Neural progenitor cell (in vitro differentiated cells): Measurements from ENCODE around the gene SERINC3.

Experiments used
- EZH2 ChIP-seq: fragments of 200-600 bp; sonication (generic); IDR thresholded peaks from 2 replicates; pipeline ENCODE4 v1.6.1; 2017; ENCODE audit warnings: antibody characterized with exemption, mild to moderate bottlenecking, moderate library complexity
- TF ChIP-seq, protein P1 (sequence below): fragments of 200-600 bp; sonication (generic); IDR thresholded peaks from 2 replicates; pipeline ENCODE4 v1.5.1; 2017; ENCODE audit warnings: antibody characterized with exemption, mild to moderate bottlenecking

DNA sequence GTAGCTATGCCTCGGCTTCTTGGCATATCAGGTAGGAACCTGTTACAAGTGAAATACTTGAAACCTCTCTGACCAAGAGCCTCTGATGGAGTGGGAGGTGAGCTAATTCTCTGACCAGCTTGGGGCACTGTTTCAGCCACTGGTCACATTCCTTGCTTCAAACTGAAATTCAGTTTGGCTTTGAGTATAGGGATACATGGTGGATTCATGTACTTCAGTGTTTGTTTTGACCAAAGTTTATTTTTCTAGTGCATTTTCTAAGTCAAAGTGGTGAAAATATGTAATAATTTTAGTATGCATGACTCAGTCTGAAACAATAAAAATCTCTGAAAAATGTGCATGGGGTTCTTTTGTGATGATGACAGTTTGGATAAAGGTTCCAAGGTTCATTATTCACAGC is 27.6 kb downstream of the SERINC3 start:
- TF ChIP-seq, protein P1, sequence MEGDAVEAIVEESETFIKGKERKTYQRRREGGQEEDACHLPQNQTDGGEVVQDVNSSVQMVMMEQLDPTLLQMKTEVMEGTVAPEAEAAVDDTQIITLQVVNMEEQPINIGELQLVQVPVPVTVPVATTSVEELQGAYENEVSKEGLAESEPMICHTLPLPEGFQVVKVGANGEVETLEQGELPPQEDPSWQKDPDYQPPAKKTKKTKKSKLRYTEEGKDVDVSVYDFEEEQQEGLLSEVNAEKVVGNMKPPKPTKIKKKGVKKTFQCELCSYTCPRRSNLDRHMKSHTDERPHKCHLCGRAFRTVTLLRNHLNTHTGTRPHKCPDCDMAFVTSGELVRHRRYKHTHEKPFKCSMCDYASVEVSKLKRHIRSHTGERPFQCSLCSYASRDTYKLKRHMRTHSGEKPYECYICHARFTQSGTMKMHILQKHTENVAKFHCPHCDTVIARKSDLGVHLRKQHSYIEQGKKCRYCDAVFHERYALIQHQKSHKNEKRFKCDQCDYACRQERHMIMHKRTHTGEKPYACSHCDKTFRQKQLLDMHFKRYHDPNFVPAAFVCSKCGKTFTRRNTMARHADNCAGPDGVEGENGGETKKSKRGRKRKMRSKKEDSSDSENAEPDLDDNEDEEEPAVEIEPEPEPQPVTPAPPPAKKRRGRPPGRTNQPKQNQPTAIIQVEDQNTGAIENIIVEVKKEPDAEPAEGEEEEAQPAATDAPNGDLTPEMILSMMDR = no peak
- TF ChIP-seq EZH2 = no peak
